SK-N-SH (cell line): ENCODE data around the gene PARN. TPM values are rescaled to one million over a fixed set of nuclear protein-coding genes. Genes with fewer than 3 reads are reported as not detected.

ENCODE experiments used
- CTCF ChIA-PET: fragments of 300-600, 350-600 bp; formaldehyde crosslinking; extraction: SDS; loops from one replicate; lab custom pipeline; 2021; lab: Yijun Ruan, JAX
- POLR2A ChIA-PET: fragments of 350-600 bp; sonication (Branson Sonifier 250); formaldehyde crosslinking; extraction: SDS; loops from one replicate; lab custom pipeline; 2020; ENCODE audit warnings: antibody characterized with exemption, inconsistent platforms; lab: Yijun Ruan, JAX
- DNase-seq: peaks from one replicate; pipeline ENCODE4 v3.0.0; 2012
- H2AFZ ChIP-seq: fragments of 200-600 bp; sonication (generic); 2 replicates; pipeline ENCODE4 v1.8.1; 2016; ENCODE audit warnings: antibody characterized with exemption, mild to moderate bottlenecking, low read depth
- H3F3A ChIP-seq: fragments of 200-600 bp; sonication (generic); replicated peaks from 2 replicates; pipeline ENCODE3; 2016; ENCODE audit warnings: antibody characterized with exemption, mild to moderate bottlenecking; ENCODE audit not compliant: insufficient read depth
- H3K27ac ChIP-seq, 2 experiments: fragments of 200-500 bp in 1 of 2; fragments of 200-600 bp in 1 of 2; sonication (Bioruptor generic) in 1 of 2; sonication (generic), shearing (Covaris generic) in 1 of 2; 2 replicates each; pipeline versions ENCODE4 v1.5.1 to v1.6.1; 2014 to 2016; ENCODE audit warnings: low read depth in 2 of 2, inconsistent platforms in 1 of 2, low read length in 1 of 2, mild to moderate bottlenecking in 1 of 2, mixed read lengths in 1 of 2
- H3K27me3 ChIP-seq: fragments of 200-600 bp; sonication (generic), shearing (Covaris generic); 2 replicates; pipeline ENCODE4 v1.6.1; 2016; ENCODE audit warnings: mixed run types; ENCODE audit not compliant: insufficient read depth
- H3K36me3 ChIP-seq, 2 experiments: fragments of 200-500 bp in 1 of 2; fragments of 200-600 bp in 1 of 2; sonication (Bioruptor generic) in 1 of 2; sonication (generic) in 1 of 2; replicated peaks in 1 of 2; 2 replicates each; pipeline versions ENCODE3 to v1.5.1; 2014 to 2016; ENCODE audit warnings: low read length in 1 of 2, mild to moderate bottlenecking in 1 of 2; ENCODE audit not compliant: insufficient read depth in 2 of 2, control insufficient read depth in 1 of 2
- H3K4me1 ChIP-seq, 2 experiments: fragments of 200-500 bp in 1 of 2; fragments of 200-600 bp in 1 of 2; sonication (Bioruptor generic) in 1 of 2; sonication (generic), shearing (Covaris generic) in 1 of 2; 2 replicates each; pipeline versions ENCODE4 v1.5.1 to v1.6.1; 2014 to 2016; ENCODE audit warnings: low read depth in 1 of 2, low read length in 1 of 2, mixed run types in 1 of 2; ENCODE audit not compliant: insufficient read depth in 2 of 2, control insufficient read depth in 1 of 2
- H3K4me2 ChIP-seq: fragments of 200-600 bp; sonication (generic), shearing (Covaris generic); 2 replicates; pipeline ENCODE4 v1.6.1; 2017; ENCODE audit warnings: mixed run types
- H3K4me3 ChIP-seq, 2 experiments: fragments of 200-500 bp in 1 of 2; fragments of 200-600 bp in 1 of 2; sonication (Bioruptor generic) in 1 of 2; sonication (generic), shearing (Covaris generic) in 1 of 2; 2 replicates each; pipeline versions ENCODE4 v1.5.1 to v1.8.1; 2014 to 2016; ENCODE audit warnings: low read depth in 2 of 2, inconsistent platforms in 1 of 2, low read length in 1 of 2, mild to moderate bottlenecking in 1 of 2, mixed read lengths in 1 of 2, moderate library complexity in 1 of 2
- H3K79me2 ChIP-seq: fragments of 200-600 bp; sonication (generic); 2 replicates; pipeline ENCODE4 v1.8.1; 2017; ENCODE audit warnings: mild to moderate bottlenecking; ENCODE audit not compliant: insufficient read depth
- H3K9ac ChIP-seq: fragments of 200-600 bp; sonication (generic); 2 replicates; pipeline ENCODE4 v1.6.1; 2017; ENCODE audit warnings: mixed run types
- H3K9me2 ChIP-seq: fragments of 200-600 bp; sonication (generic); 2 replicates; pipeline ENCODE4 v1.6.1; 2017; ENCODE audit warnings: mixed run types
- H3K9me3 ChIP-seq: fragments of 200-600 bp; sonication (generic); 2 replicates; pipeline ENCODE4 v1.6.1; 2017; ENCODE audit warnings: mixed run types, mild to moderate bottlenecking, moderate library complexity
- H4K20me1 ChIP-seq: fragments of 200-600 bp; sonication (generic); 2 replicates; pipeline ENCODE4 v1.6.1; 2017; ENCODE audit warnings: mild to moderate bottlenecking, mixed run types; ENCODE audit not compliant: insufficient read depth
- CHD2 ChIP-seq: fragments of 150-350 bp; IDR thresholded peaks from 2 replicates; pipeline ENCODE4 v1.6.1; 2018; ENCODE audit warnings: low read length; ENCODE audit not compliant: partially characterized antibody
- ELF1 ChIP-seq: IDR thresholded peaks from 2 replicates; pipeline ENCODE4 v1.4.0; 2012
- EZH2phosphoT487 ChIP-seq: fragments of 200-600 bp; sonication (generic); IDR thresholded peaks from 2 replicates; pipeline ENCODE4 v1.6.1; 2017; ENCODE audit warnings: low read depth, mixed run types, mild to moderate bottlenecking, antibody characterized with exemption, moderate library complexity, borderline replicate concordance
- FOXM1 ChIP-seq: IDR thresholded peaks from 2 replicates; pipeline ENCODE4 v1.4.0; 2012; ENCODE audit warnings: low read depth, mild to moderate bottlenecking
- GABPA ChIP-seq: IDR thresholded peaks from 2 replicates; pipeline ENCODE4 v1.4.0; 2012; ENCODE audit warnings: low read depth, mild to moderate bottlenecking
- GATA2 ChIP-seq: sonication (generic); formaldehyde crosslinking; IDR thresholded peaks from 2 replicates; pipeline ENCODE4 v1.5.0; 2020; ENCODE audit warnings: mild to moderate bottlenecking, missing genetic modification reagents
- MXI1 ChIP-seq: IDR thresholded peaks from 2 replicates; pipeline ENCODE4 v1.6.1; 2012; ENCODE audit warnings: mild to moderate bottlenecking, low read depth, low read length, improper control_type of control experiment
- NFIC ChIP-seq: IDR thresholded peaks from 2 replicates; pipeline ENCODE4 v1.4.0; 2012; ENCODE audit warnings: borderline replicate concordance
- RXRA ChIP-seq: IDR thresholded peaks from 2 replicates; pipeline ENCODE4 v1.4.0; 2012; ENCODE audit warnings: low read depth, mild to moderate bottlenecking, borderline replicate concordance
- WGBS: methylation state at CpG from one replicate; pipeline ENCODE4 v1.1.6; 2017; ENCODE audit warnings: low lambda C conversion rate; 5-methylcytosine and 5-hydroxymethylcytosine counted together
- polyA plus RNA-seq, 3 experiments: library from polyadenylated mRNA; depleted of rRNA; stranded (reverse); fragments of >200 nt; gene quantifications; 2 replicates each; pipeline ENCODE4 v1.2.3, GENCODE V29; 2012
- TF ChIP-seq, protein P1 (sequence below): fragments of 150-350 bp; IDR thresholded peaks from 2 replicates; pipeline ENCODE4 v1.6.1; 2016; ENCODE audit warnings: mild to moderate bottlenecking, low read depth, low read length
- TF ChIP-seq, protein P2 (sequence below): IDR thresholded peaks from 2 replicates; pipeline ENCODE4 v1.4.0; 2012; ENCODE audit warnings: low read depth, borderline replicate concordance
- TF ChIP-seq, protein P3 (sequence below): fragments of 150-350 bp; IDR thresholded peaks from 2 replicates; pipeline ENCODE4 v1.6.1; 2017; ENCODE audit warnings: antibody characterized with exemption, low read length, low read depth, borderline replicate concordance
- TF ChIP-seq, protein P4 (sequence below): IDR thresholded peaks from 2 replicates; pipeline ENCODE4; 2012
- TF ChIP-seq, protein P5 (sequence below): IDR thresholded peaks from 2 replicates; pipeline ENCODE4 v1.4.0; 2012; ENCODE audit warnings: low read depth

Gene PARN
- polyA plus RNA-seq, 1 of the 3 experiments (the other 2 are of a cell fraction), result 20.5 TPM

DNA sequence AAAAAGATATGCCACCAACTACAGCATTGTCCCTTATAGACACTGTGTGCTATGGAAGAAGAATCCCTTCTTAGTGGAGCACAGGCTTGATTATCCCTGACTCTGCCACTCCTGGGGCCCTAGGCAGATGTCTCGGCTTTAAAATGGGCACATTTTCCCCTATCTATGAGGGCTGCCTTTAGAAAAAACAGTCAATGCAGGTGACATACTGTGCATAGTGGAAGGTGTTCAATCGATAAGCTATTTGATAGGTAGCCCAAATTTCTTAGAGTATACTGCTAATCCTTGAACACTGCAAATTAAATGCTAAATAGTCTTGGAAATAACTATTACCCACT lies 64.4 kb downstream of the PARN start:
- 96% methylated on average over 2 of the region's 2 CpGs for WGBS
- no peaks in the 10 kb centered on the region for H3K9me3 ChIP-seq
- DNase-seq, result no peak
- H3K9ac ChIP-seq, result no peak overlapping the region
- peaks cover 3 to 9% of the 10 kb centered on the region in 2 experiments; a peak in 2 of 4 replicates for H3K4me1 ChIP-seq
- no peaks in the 10 kb centered on the region; the same call in 1 of the 2 replicates for H3K79me2 ChIP-seq
- no peaks in the 10 kb centered on the region for H3K9me2 ChIP-seq
- no peak overlapping the region for H3K4me2 ChIP-seq
- ChIA-PET POLR2A (interaction anchor here (0.6 kb wide), 1 partner anchor 47 kb away, joined by 3 read pairs; no protein-coding TSS in a partner anchor), CTCF (interaction anchor here (1.0 kb wide), 1 partner anchor 12 kb away, joined by 4 read pairs; no protein-coding TSS in a partner anchor)
- no peak overlapping the region for H3K27ac ChIP-seq
- no peaks in the 10 kb centered on the region for H4K20me1 ChIP-seq
- H3F3A ChIP-seq, result no peaks in the 10 kb centered on the region
- H2AFZ ChIP-seq, result no peak overlapping the region
- H3K36me3 ChIP-seq, result peaks cover 3 to 14% of the 10 kb centered on the region in 2 experiments
- no peak for TF ChIP-seq EZH2phosphoT487
- no peak for TF ChIP-seq ELF1
- TF ChIP-seq, protein P1, sequence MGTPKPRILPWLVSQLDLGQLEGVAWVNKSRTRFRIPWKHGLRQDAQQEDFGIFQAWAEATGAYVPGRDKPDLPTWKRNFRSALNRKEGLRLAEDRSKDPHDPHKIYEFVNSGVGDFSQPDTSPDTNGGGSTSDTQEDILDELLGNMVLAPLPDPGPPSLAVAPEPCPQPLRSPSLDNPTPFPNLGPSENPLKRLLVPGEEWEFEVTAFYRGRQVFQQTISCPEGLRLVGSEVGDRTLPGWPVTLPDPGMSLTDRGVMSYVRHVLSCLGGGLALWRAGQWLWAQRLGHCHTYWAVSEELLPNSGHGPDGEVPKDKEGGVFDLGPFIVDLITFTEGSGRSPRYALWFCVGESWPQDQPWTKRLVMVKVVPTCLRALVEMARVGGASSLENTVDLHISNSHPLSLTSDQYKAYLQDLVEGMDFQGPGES, result no peak
- TF ChIP-seq, protein P2, sequence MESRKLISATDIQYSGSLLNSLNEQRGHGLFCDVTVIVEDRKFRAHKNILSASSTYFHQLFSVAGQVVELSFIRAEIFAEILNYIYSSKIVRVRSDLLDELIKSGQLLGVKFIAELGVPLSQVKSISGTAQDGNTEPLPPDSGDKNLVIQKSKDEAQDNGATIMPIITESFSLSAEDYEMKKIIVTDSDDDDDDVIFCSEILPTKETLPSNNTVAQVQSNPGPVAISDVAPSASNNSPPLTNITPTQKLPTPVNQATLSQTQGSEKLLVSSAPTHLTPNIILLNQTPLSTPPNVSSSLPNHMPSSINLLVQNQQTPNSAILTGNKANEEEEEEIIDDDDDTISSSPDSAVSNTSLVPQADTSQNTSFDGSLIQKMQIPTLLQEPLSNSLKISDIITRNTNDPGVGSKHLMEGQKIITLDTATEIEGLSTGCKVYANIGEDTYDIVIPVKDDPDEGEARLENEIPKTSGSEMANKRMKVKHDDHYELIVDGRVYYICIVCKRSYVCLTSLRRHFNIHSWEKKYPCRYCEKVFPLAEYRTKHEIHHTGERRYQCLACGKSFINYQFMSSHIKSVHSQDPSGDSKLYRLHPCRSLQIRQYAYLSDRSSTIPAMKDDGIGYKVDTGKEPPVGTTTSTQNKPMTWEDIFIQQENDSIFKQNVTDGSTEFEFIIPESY, result no peak
- no peak for TF ChIP-seq NFIC
- TF ChIP-seq MXI1, result no peak
- no peaks in the 10 kb centered on the region for H3K27me3 ChIP-seq
- H3K4me3 ChIP-seq, result no peak overlapping the region

DNA sequence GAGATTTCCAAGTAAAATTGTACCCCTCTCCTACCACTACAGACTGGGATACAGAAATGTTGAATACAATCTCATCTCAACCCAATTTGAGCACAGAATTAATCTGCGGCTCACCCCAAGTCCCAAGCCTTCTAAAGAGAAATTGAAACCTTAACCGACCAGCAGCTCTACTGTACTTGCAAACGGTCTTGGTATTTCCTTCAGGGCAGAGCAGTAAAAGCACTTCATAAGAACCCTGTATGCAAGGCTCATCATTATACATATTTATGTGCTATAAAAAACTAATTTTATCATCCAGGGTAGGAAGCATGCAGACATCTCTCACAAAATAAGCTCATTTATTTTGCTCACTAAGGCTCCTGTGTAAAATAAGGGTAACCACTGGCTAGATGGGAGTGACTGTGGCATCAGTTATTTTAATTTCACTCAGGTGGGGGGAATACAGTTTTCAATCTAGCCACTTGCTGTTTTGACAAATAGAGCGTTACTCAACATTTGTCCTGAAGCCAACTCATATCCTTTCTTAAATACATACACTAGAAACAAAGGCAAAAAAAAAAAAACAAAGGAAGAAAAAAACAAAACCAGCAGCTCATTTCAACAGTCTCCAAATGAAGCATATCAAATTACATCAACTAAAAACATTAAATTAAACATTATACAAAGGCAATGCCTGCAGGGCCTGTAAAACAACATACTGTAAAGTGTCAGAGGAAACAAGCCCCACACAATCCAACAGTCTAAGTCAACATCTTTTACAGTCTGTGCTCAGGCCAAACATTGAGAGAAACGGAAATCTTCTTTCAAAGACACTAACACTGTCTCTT lies 65.0 kb downstream of the PARN start:
- H3K4me1 ChIP-seq, result peaks cover 3 to 9% of the 10 kb centered on the region in 2 experiments; a peak in 2 of 4 replicates
- no peaks in the 10 kb centered on the region for H3K27me3 ChIP-seq
- H3K9me2 ChIP-seq, result no peaks in the 10 kb centered on the region
- 79% methylated on average over 5 of the region's 5 CpGs for WGBS
- H3F3A ChIP-seq, result peaks cover 4% of the 10 kb centered on the region
- CTCF ChIA-PET, result interaction anchor here (1.0 to 1.4 kb wide), 2 partner anchors 11 to 39 kb away, joined by 3 read pairs; no protein-coding TSS in a partner anchor
- H4K20me1 ChIP-seq, result no peaks in the 10 kb centered on the region
- H3K9ac ChIP-seq, result no peak overlapping the region
- no peak overlapping the region for H3K4me3 ChIP-seq
- no peak for DNase-seq
- no peak for TF ChIP-seq GABPA
- TF ChIP-seq RXRA, result no peak
- TF ChIP-seq GATA2 (CRISPR knock-in tag), result no peak
- TF ChIP-seq, protein P3, sequence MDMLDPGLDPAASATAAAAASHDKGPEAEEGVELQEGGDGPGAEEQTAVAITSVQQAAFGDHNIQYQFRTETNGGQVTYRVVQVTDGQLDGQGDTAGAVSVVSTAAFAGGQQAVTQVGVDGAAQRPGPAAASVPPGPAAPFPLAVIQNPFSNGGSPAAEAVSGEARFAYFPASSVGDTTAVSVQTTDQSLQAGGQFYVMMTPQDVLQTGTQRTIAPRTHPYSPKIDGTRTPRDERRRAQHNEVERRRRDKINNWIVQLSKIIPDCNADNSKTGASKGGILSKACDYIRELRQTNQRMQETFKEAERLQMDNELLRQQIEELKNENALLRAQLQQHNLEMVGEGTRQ, result no peak
- no peak for TF ChIP-seq FOXM1
- TF ChIP-seq, protein P4, sequence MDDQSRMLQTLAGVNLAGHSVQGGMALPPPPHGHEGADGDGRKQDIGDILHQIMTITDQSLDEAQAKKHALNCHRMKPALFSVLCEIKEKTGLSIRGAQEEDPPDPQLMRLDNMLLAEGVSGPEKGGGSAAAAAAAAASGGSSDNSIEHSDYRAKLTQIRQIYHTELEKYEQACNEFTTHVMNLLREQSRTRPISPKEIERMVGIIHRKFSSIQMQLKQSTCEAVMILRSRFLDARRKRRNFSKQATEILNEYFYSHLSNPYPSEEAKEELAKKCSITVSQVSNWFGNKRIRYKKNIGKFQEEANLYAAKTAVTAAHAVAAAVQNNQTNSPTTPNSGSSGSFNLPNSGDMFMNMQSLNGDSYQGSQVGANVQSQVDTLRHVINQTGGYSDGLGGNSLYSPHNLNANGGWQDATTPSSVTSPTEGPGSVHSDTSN, result no peak
- no peak for TF ChIP-seq NFIC
- no peak for TF ChIP-seq CHD2
- TF ChIP-seq, protein P5, sequence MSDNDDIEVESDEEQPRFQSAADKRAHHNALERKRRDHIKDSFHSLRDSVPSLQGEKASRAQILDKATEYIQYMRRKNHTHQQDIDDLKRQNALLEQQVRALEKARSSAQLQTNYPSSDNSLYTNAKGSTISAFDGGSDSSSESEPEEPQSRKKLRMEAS, result no peak
- H3K27ac ChIP-seq, result no peak overlapping the region
- POLR2A ChIA-PET, result no interaction called here
- no peak overlapping the region for H2AFZ ChIP-seq
- H3K4me2 ChIP-seq, result no peak overlapping the region
- H3K9me3 ChIP-seq, result no peaks in the 10 kb centered on the region
- no peaks in the 10 kb centered on the region; the same call in 1 of the 2 replicates for H3K79me2 ChIP-seq
- H3K36me3 ChIP-seq, result peaks cover 3 to 14% of the 10 kb centered on the region in 2 experiments
